ENCODE data around the gene FSTL3. TPM values are rescaled to one million over a fixed set of nuclear protein-coding genes. Genes with fewer than 3 reads are reported as not detected.

The FSTL3 gene
- total RNA-seq, 1 experiment from 2014 or later, result 32.5 TPM

DNA sequence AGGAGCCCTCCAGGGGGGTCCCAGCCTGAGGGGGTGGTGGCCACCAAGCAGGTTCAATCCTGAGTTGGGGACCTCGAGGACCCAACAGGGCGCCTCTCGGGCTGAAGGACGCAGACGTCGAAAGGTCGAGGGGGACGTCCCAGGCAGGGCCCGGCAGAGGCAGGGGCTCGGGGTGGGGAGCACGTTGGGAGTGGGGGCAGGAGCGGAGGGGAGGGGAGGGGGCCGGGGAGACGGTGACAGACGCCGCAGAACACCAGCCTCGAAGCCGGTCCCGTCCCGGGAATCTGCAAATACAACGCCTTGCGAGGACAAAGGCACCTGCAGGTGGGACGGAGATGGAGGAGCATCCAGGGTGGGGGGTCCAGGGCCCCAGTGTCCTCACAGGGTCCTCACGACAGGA is 32.5 kb upstream of the FSTL3 start:
- DNase-seq (ENCODE audit: low read depth, low spot score) (no peak), ATAC-seq (no peak)
- TF ChIP-seq SIN3A (IDR thresholded peaks at IDR 0.05; ENCODE audit: borderline replicate concordance, insufficient read depth, low read depth, low read length), result no peak
- TF ChIP-seq POLR2AphosphoS5 (IDR thresholded peaks at IDR 0.05; ENCODE audit: low read depth, low read length), result no peak
- no peak for TF ChIP-seq TCF7L2 (IDR thresholded peaks at IDR 0.05; ENCODE audit: low read depth, low read length)
- TF ChIP-seq CTCF (IDR thresholded peaks at IDR 0.05), result no peak
- no peak for TF ChIP-seq REST (IDR thresholded peaks at IDR 0.05; ENCODE audit: insufficient read depth in 1 of 2, low read depth in 2 of 2, low read length in 1 of 2)
- H3K4me3 ChIP-seq (ENCODE audit: low read depth in 2 of 2, low read length in 2 of 2), result no peak overlapping the region
- no peaks in the 10 kb centered on the region; the same call in 1 of the 2 replicates for H3K36me3 ChIP-seq (ENCODE audit: control insufficient read depth, insufficient read depth, low read length)
- in situ Hi-C loops (cut with HindIII; ENCODE audit: low pct_unique_long_range_greater_than_20kb, low sequenced_read_pairs) (no loop called here), intact Hi-C loops (cut with micrococcal nuclease; ENCODE audit: unreplicated experiment) (no loop called here)
- POLR2A ChIA-PET, result no interaction called here
- H3K27ac ChIP-seq (ENCODE audit: low read length), result no peak overlapping the region
- no peaks in the 10 kb centered on the region for H3K4me1 ChIP-seq (ENCODE audit: control insufficient read depth, insufficient read depth, low read length)
- H3K27me3 ChIP-seq (ENCODE audit: control insufficient read depth, insufficient read depth, low read length), result no peaks in the 10 kb centered on the region
- H3K9me3 ChIP-seq (ENCODE audit: control insufficient read depth, insufficient read depth, low read depth, low read length), result no peaks in the 10 kb centered on the region
- BruUV-seq (replicated peaks), result no TSS peak
- CTCF ChIA-PET, result no interaction called here

GRCh38 chr19:644363-644762 is 31.8 kb upstream of the FSTL3 start:
- Histone ChIP-seq H3K4me1 (ENCODE audit: control insufficient read depth, insufficient read depth, low read length) (no peaks in the 10 kb centered on the region), H3K36me3 (ENCODE audit: control insufficient read depth, insufficient read depth, low read length) (no peaks in the 10 kb centered on the region; the same call in 1 of the 2 replicates), H3K4me3 (ENCODE audit: low read depth in 2 of 2, low read length in 2 of 2) (no peak overlapping the region), H3K9me3 (ENCODE audit: control insufficient read depth, insufficient read depth, low read depth, low read length) (no peaks in the 10 kb centered on the region), H3K27me3 (ENCODE audit: control insufficient read depth, insufficient read depth, low read length) (no peaks in the 10 kb centered on the region), H3K27ac (ENCODE audit: low read length) (no peak overlapping the region)
- ChIA-PET POLR2A (no interaction called here), CTCF (no interaction called here)
- DNase-seq (ENCODE audit: low read depth, low spot score), result no peak
- TF ChIP-seq REST (IDR thresholded peaks at IDR 0.05; ENCODE audit: insufficient read depth in 1 of 2, low read depth in 2 of 2, low read length in 1 of 2) (no peak), TCF7L2 (IDR thresholded peaks at IDR 0.05; ENCODE audit: low read depth, low read length) (no peak), POLR2AphosphoS5 (IDR thresholded peaks at IDR 0.05; ENCODE audit: low read depth, low read length) (no peak), CTCF (IDR thresholded peaks at IDR 0.05) (no peak), SIN3A (IDR thresholded peaks at IDR 0.05; ENCODE audit: borderline replicate concordance, insufficient read depth, low read depth, low read length) (no peak)
- no peak for ATAC-seq
- intact Hi-C loops (cut with micrococcal nuclease; ENCODE audit: unreplicated experiment), result no loop called here
- BruUV-seq (replicated peaks), result no TSS peak
- in situ Hi-C loops (cut with HindIII; ENCODE audit: low pct_unique_long_range_greater_than_20kb, low sequenced_read_pairs), result no loop called here

Measured in Panc1 (cell line).